WERI-Rb-1 (cell line): Measurements from ENCODE around the gene RAD51B.

ENCODE experiments used
- DNase-seq: peaks from one replicate; pipeline ENCODE4 v3.0.0-alpha.2; 2020
- H3K27ac ChIP-seq: fragments of 250-450 bp; sonication (Bioruptor Pico); 2 replicates; pipeline ENCODE4 v1.5.1; 2020; ENCODE audit warnings: mild to moderate bottlenecking, moderate library complexity
- H3K27me3 ChIP-seq: fragments of 250-450 bp; sonication (Bioruptor Pico); 2 replicates; pipeline ENCODE4 v1.5.1; 2021; ENCODE audit warnings: mild to moderate bottlenecking, low read depth, moderate library complexity; ENCODE audit not compliant: insufficient read depth, severe bottlenecking
- H3K36me3 ChIP-seq: fragments of 250-450 bp; sonication (Bioruptor Pico); 2 replicates; pipeline ENCODE4 v1.5.1; 2020; ENCODE audit warnings: mild to moderate bottlenecking, moderate library complexity
- H3K4me3 ChIP-seq: 2 replicates; pipeline ENCODE4 v1.5.1; 2011; ENCODE audit warnings: low read depth, mild to moderate bottlenecking, control low read depth, low read length
- H3K9me3 ChIP-seq: fragments of 250-450 bp; sonication (Bioruptor Pico); 2 replicates; pipeline ENCODE4 v1.5.1; 2021; ENCODE audit warnings: mild to moderate bottlenecking, moderate library complexity; ENCODE audit not compliant: severe bottlenecking
- TF ChIP-seq, protein P1 (sequence below): IDR thresholded peaks from 2 replicates; pipeline ENCODE4 v1.5.1; 2011; ENCODE audit warnings: low read depth, mild to moderate bottlenecking, control low read depth, inconsistent platforms, low read length

RAD51B gene

DNA sequence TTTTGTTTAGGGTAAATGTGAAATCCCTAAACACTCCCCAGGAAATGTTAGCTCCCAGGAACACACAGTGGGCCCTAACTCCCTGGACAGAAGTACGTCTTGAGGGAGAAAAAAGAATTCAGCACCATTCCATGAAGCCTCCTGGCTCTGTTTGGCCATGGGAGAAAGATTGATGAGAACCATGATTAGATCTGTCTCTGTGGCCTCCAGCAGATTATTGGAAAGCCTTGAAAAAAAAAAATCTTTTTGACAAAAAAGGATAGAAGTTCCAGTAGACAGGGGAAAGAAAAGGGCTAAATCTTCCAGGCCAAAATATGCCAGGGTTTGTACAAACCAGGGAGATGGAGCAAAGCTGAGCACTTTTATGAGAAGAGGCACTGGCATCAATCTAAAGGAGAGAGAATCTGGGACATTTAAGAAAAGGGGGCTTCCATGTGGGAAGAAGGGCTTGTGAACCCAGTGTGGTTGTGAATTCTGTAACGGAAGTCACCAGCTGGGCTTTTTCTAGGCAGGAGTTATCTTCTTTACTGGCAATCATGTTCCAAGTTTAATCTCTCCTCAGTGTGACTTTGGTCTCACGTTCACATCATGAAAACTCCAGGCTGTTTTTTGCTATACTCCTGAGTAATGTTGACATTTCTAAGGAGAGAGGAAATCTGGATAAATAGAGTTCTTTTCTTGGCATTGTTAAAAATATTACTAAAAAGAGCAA is 426.7 kb downstream of the RAD51B start:
- no peaks in the 10 kb centered on the region for H3K9me3 ChIP-seq
- H3K27me3 ChIP-seq = no peaks in the 10 kb centered on the region
- TF ChIP-seq, protein P1, sequence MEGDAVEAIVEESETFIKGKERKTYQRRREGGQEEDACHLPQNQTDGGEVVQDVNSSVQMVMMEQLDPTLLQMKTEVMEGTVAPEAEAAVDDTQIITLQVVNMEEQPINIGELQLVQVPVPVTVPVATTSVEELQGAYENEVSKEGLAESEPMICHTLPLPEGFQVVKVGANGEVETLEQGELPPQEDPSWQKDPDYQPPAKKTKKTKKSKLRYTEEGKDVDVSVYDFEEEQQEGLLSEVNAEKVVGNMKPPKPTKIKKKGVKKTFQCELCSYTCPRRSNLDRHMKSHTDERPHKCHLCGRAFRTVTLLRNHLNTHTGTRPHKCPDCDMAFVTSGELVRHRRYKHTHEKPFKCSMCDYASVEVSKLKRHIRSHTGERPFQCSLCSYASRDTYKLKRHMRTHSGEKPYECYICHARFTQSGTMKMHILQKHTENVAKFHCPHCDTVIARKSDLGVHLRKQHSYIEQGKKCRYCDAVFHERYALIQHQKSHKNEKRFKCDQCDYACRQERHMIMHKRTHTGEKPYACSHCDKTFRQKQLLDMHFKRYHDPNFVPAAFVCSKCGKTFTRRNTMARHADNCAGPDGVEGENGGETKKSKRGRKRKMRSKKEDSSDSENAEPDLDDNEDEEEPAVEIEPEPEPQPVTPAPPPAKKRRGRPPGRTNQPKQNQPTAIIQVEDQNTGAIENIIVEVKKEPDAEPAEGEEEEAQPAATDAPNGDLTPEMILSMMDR = no peak
- no peaks in the 10 kb centered on the region for H3K36me3 ChIP-seq
- no peak overlapping the region for H3K27ac ChIP-seq
- DNase-seq = no peak
- no peak overlapping the region for H3K4me3 ChIP-seq

DNA sequence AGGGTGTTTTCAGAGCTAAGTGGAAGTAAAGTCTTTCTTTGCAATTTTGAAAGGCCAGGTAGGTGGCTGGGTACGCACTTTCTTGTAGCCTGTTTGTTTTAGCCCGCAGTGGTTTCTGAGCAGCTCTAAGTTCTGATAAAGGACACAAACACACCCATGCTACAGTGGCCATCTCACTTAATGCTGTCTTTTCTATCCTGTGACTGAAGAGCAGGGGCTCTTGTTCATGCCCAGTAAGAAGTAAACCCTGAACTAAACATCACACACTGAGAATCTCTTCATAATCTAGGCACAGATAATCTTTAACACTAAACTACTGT is 427.2 kb downstream of the RAD51B start:
- H3K27ac ChIP-seq = no peak overlapping the region

DNA sequence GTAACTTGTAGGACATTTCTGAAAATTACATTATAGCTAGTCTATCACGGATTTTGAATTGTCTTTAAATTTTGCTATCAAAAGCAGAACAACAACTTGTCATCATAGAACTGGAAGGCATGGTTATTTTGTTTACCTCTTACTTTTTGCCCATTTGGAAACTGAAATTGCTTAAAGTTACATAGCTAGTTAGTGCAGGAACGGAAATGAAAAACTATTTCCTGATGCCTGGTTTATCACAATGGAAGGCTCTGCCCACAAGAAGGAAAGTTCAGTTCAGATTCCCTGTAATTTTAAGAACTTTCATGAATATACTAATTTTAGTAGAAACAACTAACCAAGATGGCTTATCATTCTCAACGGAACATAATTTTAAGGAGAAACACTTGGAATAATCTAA is 427.7 kb downstream of the RAD51B start:
- Histone ChIP-seq H3K36me3 (no peaks in the 10 kb centered on the region), H3K9me3 (no peaks in the 10 kb centered on the region), H3K27ac (no peak overlapping the region), H3K27me3 (no peaks in the 10 kb centered on the region), H3K4me3 (no peak overlapping the region)
- DNase-seq = no peak
- TF ChIP-seq, protein P1 = no peak

More for the DNA sequence above, 427.2 kb downstream of the RAD51B start:
- no peaks in the 10 kb centered on the region for H3K9me3 ChIP-seq
- no peaks in the 10 kb centered on the region for H3K36me3 ChIP-seq
- TF ChIP-seq, protein P1 = no peak
- H3K27me3 ChIP-seq = no peaks in the 10 kb centered on the region
- no peak for DNase-seq
- no peak overlapping the region for H3K4me3 ChIP-seq

DNA sequence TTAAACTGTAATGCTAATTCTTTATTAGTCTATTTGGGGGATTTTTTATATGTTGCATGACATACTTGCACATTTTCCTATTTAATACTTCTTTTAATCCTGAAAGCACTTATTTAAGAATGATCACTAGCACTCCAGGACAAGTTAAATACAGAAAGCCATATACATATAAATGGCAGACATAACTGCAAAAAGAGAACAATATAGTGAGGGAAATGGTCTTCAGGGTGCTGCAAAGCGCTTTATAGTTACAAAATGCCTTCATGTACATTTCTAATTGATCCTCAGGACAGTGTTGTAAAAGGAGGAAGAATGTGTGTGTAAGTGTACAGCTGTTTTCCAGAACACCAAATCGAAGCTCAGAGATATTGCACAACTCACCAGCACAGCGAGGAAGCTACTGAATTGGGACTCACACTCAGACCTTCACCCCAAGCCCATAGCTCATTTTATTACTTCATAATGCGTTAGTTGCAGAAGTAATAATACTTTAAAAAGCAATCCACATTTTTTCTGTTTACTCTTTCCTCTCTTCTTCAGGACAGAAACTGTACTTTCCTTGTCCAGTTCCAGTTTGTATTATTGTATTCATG is 428.2 kb downstream of the RAD51B start:
- DNase-seq = no peak
- Histone ChIP-seq H3K4me3 (no peak overlapping the region), H3K27ac (no peak overlapping the region), H3K27me3 (no peaks in the 10 kb centered on the region), H3K9me3 (no peaks in the 10 kb centered on the region), H3K36me3 (no peaks in the 10 kb centered on the region)
- TF ChIP-seq, protein P1 = no peak

DNA sequence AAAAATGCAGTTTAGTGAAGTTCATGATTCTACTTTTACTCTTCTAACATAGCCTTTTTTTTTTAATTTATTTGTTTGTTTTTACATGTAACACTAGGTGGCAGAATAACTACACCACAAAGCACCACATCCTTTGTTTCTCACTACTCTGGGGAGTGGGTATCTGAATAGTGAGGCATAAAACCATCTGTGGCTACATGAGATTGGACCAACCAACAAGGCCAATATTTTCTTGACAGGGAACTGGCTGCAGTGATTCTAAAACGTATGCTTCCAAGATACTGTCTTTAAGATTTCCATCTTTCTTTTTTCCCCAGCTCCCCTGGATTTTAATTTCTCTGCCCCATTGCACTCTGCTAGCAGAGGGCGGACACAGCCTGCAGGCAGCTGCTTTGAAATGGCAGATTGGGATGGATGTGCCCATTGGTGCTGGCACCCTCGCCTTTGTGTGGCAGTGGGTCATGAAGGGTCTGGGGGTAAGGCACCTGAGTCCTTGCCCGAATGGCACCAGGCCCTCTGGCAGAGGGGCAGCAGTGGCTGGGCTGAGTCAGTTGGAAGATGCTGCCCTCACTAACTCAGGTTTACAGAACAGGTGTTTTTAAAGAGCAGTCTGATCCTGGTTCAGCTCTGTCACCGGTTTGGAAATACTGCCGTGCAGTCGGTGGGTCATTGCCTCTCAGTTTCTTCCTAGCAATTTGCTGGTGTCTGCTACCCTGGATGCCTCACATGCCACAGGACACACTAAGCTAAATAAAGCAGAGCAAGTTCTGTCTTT is 429.1 kb downstream of the RAD51B start:
- no peak for DNase-seq
- H3K27me3 ChIP-seq = no peaks in the 10 kb centered on the region
- H3K4me3 ChIP-seq = no peak overlapping the region
- no peaks in the 10 kb centered on the region for H3K9me3 ChIP-seq
- no peaks in the 10 kb centered on the region for H3K36me3 ChIP-seq
- TF ChIP-seq, protein P1 = no peak
- H3K27ac ChIP-seq = no peak overlapping the region
